ENCODE measurements around the gene TRIM66.

- no peak for TF ChIP-seq CTCF (conservative IDR thresholded peaks at IDR 0.05; ENCODE audit: low read depth in 2 of 2)
- TF ChIP-seq ZNF462 (CRISPR knock-in tag; IDR thresholded peaks at IDR 0.05) = no peak
- TF ChIP-seq EZH2 (IDR thresholded peaks at IDR 0.05; ENCODE audit: low read depth, unreplicated experiment) = no peak
- no peak for TF ChIP-seq REST (IDR thresholded peaks at IDR 0.05; ENCODE audit: unreplicated experiment)
- no peak for TF ChIP-seq POLR2AphosphoS5 (IDR thresholded peaks at IDR 0.05; ENCODE audit: low read depth)
- TF ChIP-seq CREB1 (CRISPR knock-in tag; IDR thresholded peaks at IDR 0.05; ENCODE audit: low read depth) = no peak
- TF ChIP-seq ZNF331 (CRISPR knock-in tag; IDR thresholded peaks at IDR 0.05; ENCODE audit: low read depth) = no peak
- no peak for TF ChIP-seq NANOG (IDR thresholded peaks at IDR 0.05; ENCODE audit: borderline replicate concordance)
- no peak for TF ChIP-seq EZH2phosphoT487 (IDR thresholded peaks at IDR 0.05; ENCODE audit: unreplicated experiment)
- no peak for TF ChIP-seq JUNB (IDR thresholded peaks at IDR 0.05; ENCODE audit: unreplicated experiment)
- no peak for TF ChIP-seq ZNF114 (CRISPR knock-in tag; IDR thresholded peaks at IDR 0.05)
- TF ChIP-seq ETS1 (IDR thresholded peaks at IDR 0.05) = no peak
Observed at GRCh38 chr11:8720352-8720751, 37.9 kb upstream of the TRIM66 start.
